H1 (cell line): ENCODE results near the gene SLC2A5. TPM values are rescaled to one million over a fixed set of nuclear protein-coding genes. Genes with fewer than 3 reads are reported as not detected.

ENCODE experiments used
- CTCF ChIA-PET: fragments of 300-600 bp; sonication (Branson Sonifier 250); formaldehyde crosslinking; loops from one replicate; lab custom pipeline; 2021; ENCODE audit not compliant: partially characterized antibody; lab: Charles Lee
- POLR2A ChIA-PET: fragments of 300-600 bp; sonication (Branson Sonifier 250); formaldehyde crosslinking; loops from one replicate; lab custom pipeline; 2021; ENCODE audit warnings: inconsistent platforms; ENCODE audit not compliant: partially characterized antibody; lab: Charles Lee
- DNase-seq, 2 experiments: peaks; one replicate each; pipeline versions ENCODE4 v3.0.0 to v3.0.0-alpha.2; 2010 to 2022; ENCODE audit warnings: low spot score in 2 of 2, low read depth in 1 of 2, mixed read lengths in 1 of 2
- FAIRE-seq: peaks from 2 replicates; lab custom pipeline; 2011; peaks lifted over from hg19 to GRCh38; lab: Jason Lieb, UNC
- H2AFZ ChIP-seq: 2 replicates; pipeline ENCODE4 v1.8.1; 2012; ENCODE audit warnings: low read length, inconsistent platforms
- H2AK5ac ChIP-seq: 2 replicates; pipeline ENCODE4 v1.6.1; 2013; ENCODE audit warnings: low read depth, low read length
- H2BK120ac ChIP-seq: replicated peaks from 2 replicates; pipeline ENCODE3; 2013; ENCODE audit warnings: low read depth, low read length, inconsistent platforms
- H2BK12ac ChIP-seq: 2 replicates; pipeline ENCODE4 v1.6.1; 2013; ENCODE audit warnings: low read depth, low read length
- H2BK15ac ChIP-seq: 2 replicates; pipeline ENCODE4 v1.6.1; 2013; ENCODE audit warnings: low read length
- H2BK20ac ChIP-seq: 2 replicates; pipeline ENCODE4 v1.6.1; 2013; ENCODE audit warnings: low read length
- H2BK5ac ChIP-seq: 2 replicates; pipeline ENCODE4 v1.6.1; 2013; ENCODE audit warnings: low read depth, low read length
- H3K14ac ChIP-seq: 2 replicates; pipeline ENCODE4 v1.6.1; 2013; ENCODE audit warnings: inconsistent platforms; ENCODE audit not compliant: insufficient read length
- H3K18ac ChIP-seq: 2 replicates; pipeline ENCODE4 v1.6.1; 2013; ENCODE audit warnings: low read length; ENCODE audit errors: extremely low read depth
- H3K23ac ChIP-seq: 2 replicates; pipeline ENCODE4 v1.6.1; 2013; ENCODE audit warnings: inconsistent platforms; ENCODE audit not compliant: insufficient read length
- H3K23me2 ChIP-seq: 2 replicates; pipeline ENCODE4 v1.6.1; 2013; ENCODE audit warnings: low read depth, low read length
- H3K27ac ChIP-seq: 2 replicates; pipeline ENCODE4 v1.6.1; 2011; ENCODE audit warnings: low read depth, low read length, inconsistent platforms
- H3K27me3 ChIP-seq, 4 experiments: replicated peaks in 1 of 4; 1 replicate in 1 of 4; 2 replicates in 3 of 4; pipeline versions ENCODE4 v1.6.1 to v1.8.1; 2011 to 2013; ENCODE audit warnings: low read length in 3 of 4, mild to moderate bottlenecking in 3 of 4, inconsistent platforms in 2 of 4, mixed read lengths in 2 of 4, moderate library complexity in 1 of 4; ENCODE audit not compliant: control insufficient read depth in 3 of 4, insufficient read depth in 3 of 4; ENCODE audit errors: extremely low read depth in 1 of 4
- H3K36me3 ChIP-seq, 4 experiments: 2 replicates each; pipeline versions ENCODE4 v1.6.1 to v1.8.1; 2011 to 2013; ENCODE audit warnings: mild to moderate bottlenecking in 4 of 4, low read length in 3 of 4, moderate library complexity in 2 of 4, control low read depth in 1 of 4, inconsistent platforms in 1 of 4; ENCODE audit not compliant: insufficient read depth in 4 of 4, control insufficient read depth in 2 of 4
- H3K4ac ChIP-seq: replicated peaks from 2 replicates; pipeline ENCODE3; 2013; ENCODE audit warnings: low read length, low read depth, mixed read lengths, inconsistent platforms; ENCODE audit not compliant: insufficient read length
- H3K4me1 ChIP-seq, 4 experiments: replicated peaks in 1 of 4; 1 replicate in 1 of 4; 2 replicates in 3 of 4; pipeline versions ENCODE4 v1.6.1 to v1.8.1; 2011 to 2013; ENCODE audit warnings: low read length in 3 of 4, inconsistent platforms in 2 of 4, mixed read lengths in 1 of 4; ENCODE audit not compliant: insufficient read depth in 4 of 4, control insufficient read depth in 3 of 4
- H3K4me2 ChIP-seq, 2 experiments: 2 replicates each; pipeline versions ENCODE4 v1.6.1 to v1.8.1; 2011 to 2013; ENCODE audit warnings: low read depth in 2 of 2, low read length in 2 of 2, control low read depth in 1 of 2, inconsistent platforms in 1 of 2, mild to moderate bottlenecking in 1 of 2; ENCODE audit not compliant: insufficient read depth in 1 of 2
- H3K4me3 ChIP-seq, 4 experiments: fragments of 200-600, 300-600 bp in 1 of 4; sonication (generic), shearing (Covaris generic), sonication (Bioruptor Twin) in 1 of 4; 2 replicates each; pipeline versions ENCODE4 v1.5.1 to v1.8.1; 2011 to 2016; ENCODE audit warnings: low read length in 4 of 4, low read depth in 3 of 4, control low read depth in 2 of 4, inconsistent platforms in 2 of 4, mild to moderate bottlenecking in 2 of 4, mixed read lengths in 1 of 4, moderate library complexity in 1 of 4; ENCODE audit not compliant: insufficient read depth in 2 of 4; ENCODE audit errors: extremely low read depth in 1 of 4
- H3K56ac ChIP-seq: replicated peaks from 2 replicates; pipeline ENCODE3; 2013; ENCODE audit warnings: low read depth, mild to moderate bottlenecking, mixed read lengths, low read length, inconsistent platforms; ENCODE audit not compliant: insufficient read length
- H3K79me1 ChIP-seq: 2 replicates; pipeline ENCODE4 v1.6.1; 2013; ENCODE audit warnings: low read depth, low read length, control low read depth
- H3K79me2 ChIP-seq, 2 experiments: 2 replicates each; pipeline versions ENCODE4 v1.6.1 to v1.8.1; 2012 to 2013; ENCODE audit warnings: low read length in 2 of 2, mild to moderate bottlenecking in 2 of 2, inconsistent platforms in 1 of 2; ENCODE audit not compliant: insufficient read depth in 2 of 2, control insufficient read depth in 1 of 2
- H3K9ac ChIP-seq, 4 experiments: replicated peaks in 1 of 4; 1 replicate in 1 of 4; 2 replicates in 3 of 4; pipeline versions ENCODE4 v1.6.1 to v1.8.1; 2011 to 2013; ENCODE audit warnings: low read depth in 3 of 4, low read length in 3 of 4, control low read depth in 2 of 4, mild to moderate bottlenecking in 2 of 4, moderate library complexity in 2 of 4, inconsistent platforms in 1 of 4; ENCODE audit errors: extremely low read depth in 1 of 4
- H3K9me3 ChIP-seq, 2 experiments: 2 replicates each; pipeline versions ENCODE4 v1.6.1 to v1.8.1; 2012 to 2013; ENCODE audit warnings: mild to moderate bottlenecking in 2 of 2, moderate library complexity in 2 of 2, control low read depth in 1 of 2, inconsistent platforms in 1 of 2, low read depth in 1 of 2, low read length in 1 of 2, mixed read lengths in 1 of 2; ENCODE audit not compliant: insufficient read depth in 2 of 2
- H4K20me1 ChIP-seq, 2 experiments: replicated peaks in 1 of 2; 2 replicates each; pipeline versions ENCODE3 to v1.8.1; 2011 to 2013; ENCODE audit warnings: inconsistent platforms in 2 of 2, low read length in 2 of 2, mild to moderate bottlenecking in 1 of 2; ENCODE audit not compliant: insufficient read depth in 2 of 2, control insufficient read depth in 1 of 2
- H4K5ac ChIP-seq: 2 replicates; pipeline ENCODE4 v1.6.1; 2013; ENCODE audit warnings: low read length, low read depth, mixed read lengths, inconsistent platforms; ENCODE audit not compliant: insufficient read length
- H4K8ac ChIP-seq: 2 replicates; pipeline ENCODE4 v1.8.0; 2013; ENCODE audit warnings: mild to moderate bottlenecking, moderate library complexity, low read length, inconsistent platforms; ENCODE audit not compliant: insufficient read depth; ENCODE audit errors: extremely low read depth
- H4K91ac ChIP-seq: replicated peaks from 2 replicates; pipeline ENCODE3; 2013; ENCODE audit warnings: low read length, mixed read lengths, inconsistent platforms; ENCODE audit not compliant: insufficient read length
- ATF2 ChIP-seq: IDR thresholded peaks from 2 replicates; pipeline ENCODE4 v1.6.1; 2012; ENCODE audit warnings: low read length, inconsistent platforms
- CBX8 ChIP-seq: fragments of 300-800, 300-1000 bp; sonication (generic); IDR thresholded peaks from 2 replicates; pipeline ENCODE4 v1.7.1; 2016; ENCODE audit warnings: low read depth, low read length, borderline replicate concordance
- KDM5A ChIP-seq: fragments of 200-600 bp; IDR thresholded peaks from 2 replicates; pipeline ENCODE4 v1.7.1; 2012; ENCODE audit warnings: mild to moderate bottlenecking, low read length, inconsistent platforms, mixed read lengths
- MAX ChIP-seq: IDR thresholded peaks from 2 replicates; pipeline ENCODE4 v1.6.1; 2012; ENCODE audit warnings: inconsistent platforms
- POU5F1 ChIP-seq: IDR thresholded peaks from 2 replicates; pipeline ENCODE4 v1.6.1; 2011; ENCODE audit warnings: low read depth, mild to moderate bottlenecking, low read length, moderate library complexity
- RBBP5 ChIP-seq: IDR thresholded peaks from 2 replicates; pipeline ENCODE4 v1.7.1; 2012; ENCODE audit warnings: low read depth, mild to moderate bottlenecking, inconsistent platforms, low read length, moderate library complexity, borderline replicate concordance
- RXRA ChIP-seq: IDR thresholded peaks from 2 replicates; pipeline ENCODE4 v1.6.1; 2011; ENCODE audit warnings: low read depth, mild to moderate bottlenecking, low read length, moderate library complexity; ENCODE audit not compliant: insufficient read depth
- SP1 ChIP-seq: IDR thresholded peaks from 2 replicates; pipeline ENCODE4 v1.6.1; 2011; ENCODE audit warnings: low read depth, low read length
- SP4 ChIP-seq: IDR thresholded peaks from 2 replicates; pipeline ENCODE4 v1.6.1; 2012; ENCODE audit warnings: low read length, inconsistent platforms
- SUZ12 ChIP-seq: fragments of 200-600 bp; sonication (generic); IDR thresholded peaks from 2 replicates; pipeline ENCODE4 v1.6.1; 2012; ENCODE audit warnings: mild to moderate bottlenecking, inconsistent platforms, low read length, moderate library complexity, mixed read lengths
- TAF7 ChIP-seq: optimal IDR thresholded peaks from 2 replicates; pipeline ENCODE3; 2011; ENCODE audit warnings: low read depth, mild to moderate bottlenecking, inconsistent platforms, low read length, moderate library complexity, borderline replicate concordance
- TEAD4 ChIP-seq: IDR thresholded peaks from 2 replicates; pipeline ENCODE4 v1.6.1; 2012; ENCODE audit warnings: low read depth, low read length, inconsistent platforms, mixed read lengths
- WGBS, 2 experiments: shearing (Covaris generic) in 1 of 2; methylation state at CpG; one replicate each; pipeline versions ENCODE4 v1.1.6 to v1.1.7; 2013 to 2015; ENCODE audit warnings: low lambda C conversion rate in 2 of 2, mixed read lengths in 2 of 2, inconsistent platforms in 1 of 2, low coverage in 1 of 2, missing lambda C conversion rate in 1 of 2; ENCODE audit not compliant: insufficient replicate concordance in 2 of 2, insufficient coverage in 1 of 2, insufficient read length in 1 of 2; ENCODE audit errors: extremely low coverage in 1 of 2, missing lambda C conversion rate in 1 of 2; 5-methylcytosine and 5-hydroxymethylcytosine counted together
- polyA plus RNA-seq, 7 experiments: library from polyadenylated mRNA; depleted of rRNA in 3 of 7; stranded (reverse) in 5 of 7; unstranded in 2 of 7; fragments of >200 nt in 5 of 7; fragments of 200-250 nt in 2 of 7; gene quantifications; 1 replicate in 5 of 7; 2 replicates in 1 of 7; 4 replicates in 1 of 7; pipeline versions ENCODE4 v1.2.1 to v1.2.3, GENCODE V29; 2011 to 2013; ENCODE audit warnings: missing spikeins in 2 of 7, mixed read lengths in 2 of 7
- total RNA-seq: library from RNA; stranded (reverse); fragmentation: NEBNext Ultra II Directional; extraction: Animal tissue kit (Norgen Biotek cat#: 25700); gene quantifications from 2 replicates; pipeline ENCODE4 v1.2.1, GENCODE V29; 2021

Gene SLC2A5
- total and polyA plus RNA-seq, 2 of the 8 experiments (the other 6 are each of a cell fraction or from before 2014, with no cell fraction given) = 0.12 TPM; not detected in 1

- H3K27ac ChIP-seq = no peak overlapping the region
- H3K9me3 ChIP-seq = peaks cover 0 to 6% of the 10 kb centered on the region in 2 experiments; a peak in 3 of 4 replicates
- no peak overlapping the region for H2AK5ac ChIP-seq
- H3K27me3 ChIP-seq = no peaks in the 10 kb centered on the region
- H2BK20ac ChIP-seq = no peak overlapping the region
- H3K18ac ChIP-seq = no peak overlapping the region
- H2BK5ac ChIP-seq = no peak overlapping the region
- H2AFZ ChIP-seq = no peak overlapping the region
- no peak overlapping the region for H2BK12ac ChIP-seq
- H4K8ac ChIP-seq = no peak overlapping the region
- H4K20me1 ChIP-seq = no peaks in the 10 kb centered on the region
- no peaks in the 10 kb centered on the region for H3K79me2 ChIP-seq
- WGBS, 2 experiments = 84% methylated on average over 12 of the region's 13 CpGs; no CpG with 5 or more reads in 1 of the 2 experiments
- H4K91ac ChIP-seq = no peak overlapping the region
- CTCF ChIA-PET = interaction anchor here (1.1 to 5.9 kb wide), 17 partner anchors 11 to 139 kb away, joined by 3 to 45 read pairs (median 7); no protein-coding TSS in a partner anchor
- H3K23me2 ChIP-seq = no peaks in the 10 kb centered on the region
- no peak overlapping the region for H3K23ac ChIP-seq
- no peak overlapping the region for H3K4me2 ChIP-seq
- no peaks in the 10 kb centered on the region for H3K36me3 ChIP-seq
- FAIRE-seq = no peak
- H3K14ac ChIP-seq = no peak overlapping the region
- H3K9ac ChIP-seq = no peak overlapping the region
- no peak for DNase-seq
- no peak overlapping the region for H4K5ac ChIP-seq
- no peak overlapping the region for H3K56ac ChIP-seq
- H2BK120ac ChIP-seq = no peak overlapping the region
- POLR2A ChIA-PET = interaction anchor here (1.6 to 1.9 kb wide), 2 partner anchors 123 to 128 kb away, joined by 4 to 8 read pairs; no protein-coding TSS in a partner anchor
- H3K4me1 ChIP-seq = peaks cover 0 to 2% (median 0%) of the 10 kb centered on the region in 4 experiments; a peak in 2 of 7 replicates
- no peak overlapping the region for H3K4ac ChIP-seq
- no peak overlapping the region for H2BK15ac ChIP-seq
- no peaks in the 10 kb centered on the region for H3K79me1 ChIP-seq
- no peak overlapping the region for H3K4me3 ChIP-seq
- TF ChIP-seq RBBP5 (no peak), KDM5A (no peak), SUZ12 (no peak), RXRA (no peak), SP4 (no peak), SP1 (no peak), TAF7 (no peak), CBX8 (no peak), ATF2 (no peak), POU5F1 (no peak), MAX (no peak), TEAD4 (no peak)
These were observed 80.8 kb downstream of the SLC2A5 start for GRCh38 chr1:8988618-8988967.
